GM21381 (cell line): ENCODE measurements around the gene PSMB10.
A peak's percentile ranks its signal among the peaks of the same experiment; 100 is the strongest.

ENCODE experiments used
- ATAC-seq: cut with Tn5 transposase; IDR thresholded peaks from one replicate; pipeline ENCODE4 v1.9.1; 2021; ENCODE audit warnings: mild to moderate bottlenecking, moderate library complexity; ENCODE audit not compliant: unreplicated experiment

The PSMB10 gene

GRCh38 chr16:67897231-67897630, 39.4 kb downstream of the PSMB10 start:
- ATAC-seq, result no peak

GRCh38 chr16:67893743-67894399, 42.8 kb downstream of the PSMB10 start:
- ATAC-seq, result no peak

DNA sequence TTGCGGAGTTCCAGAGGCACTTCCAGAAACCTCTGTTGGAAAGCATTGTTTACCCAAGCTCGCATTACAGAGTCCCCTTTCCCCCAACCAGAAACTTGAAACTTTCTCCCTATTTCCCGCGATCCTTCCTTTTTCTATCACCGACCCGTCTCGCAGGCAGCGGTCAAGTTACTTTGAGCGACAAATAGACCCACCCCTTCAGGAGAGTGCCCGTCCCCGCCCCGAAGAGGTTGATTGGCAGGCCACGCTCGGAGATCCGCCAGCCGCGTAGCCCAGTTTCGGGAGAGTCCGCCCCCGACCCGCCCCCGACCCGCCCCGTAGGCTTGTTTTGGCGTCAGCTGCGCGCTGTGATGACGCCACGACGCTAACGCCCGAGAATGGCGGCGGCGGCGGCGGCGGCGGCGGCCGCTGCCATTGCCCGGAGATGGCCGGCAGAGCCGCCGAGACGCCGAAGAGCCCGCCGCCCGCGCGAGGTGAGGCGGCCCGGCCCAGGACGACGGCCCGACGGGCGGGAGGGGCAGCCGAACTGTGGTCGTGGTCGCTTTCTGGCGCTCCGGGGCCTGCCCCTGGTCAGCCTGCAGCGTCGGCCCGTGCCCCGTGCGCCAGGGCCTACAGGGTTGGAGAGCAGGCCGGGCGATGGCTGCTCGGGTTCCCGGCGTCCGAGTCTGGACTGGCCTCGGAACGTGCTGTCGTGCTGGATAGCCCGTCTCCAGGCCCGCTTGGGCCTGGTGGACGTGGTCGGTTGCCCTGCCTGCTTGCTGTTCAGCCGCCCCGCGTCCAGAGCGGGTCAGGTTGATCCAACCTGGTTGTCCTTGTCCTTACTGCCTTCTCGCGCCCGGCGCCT, 43.5 kb downstream of the PSMB10 start, which contains the start of gene PSKH1:
TSS of gene PSKH1 (plus strand) at position 356 of the 844 bp plus-strand sequence. CDS start 15,496 bp downstream, outside the sequence.
- peak; percentile 86 for ATAC-seq

DNA sequence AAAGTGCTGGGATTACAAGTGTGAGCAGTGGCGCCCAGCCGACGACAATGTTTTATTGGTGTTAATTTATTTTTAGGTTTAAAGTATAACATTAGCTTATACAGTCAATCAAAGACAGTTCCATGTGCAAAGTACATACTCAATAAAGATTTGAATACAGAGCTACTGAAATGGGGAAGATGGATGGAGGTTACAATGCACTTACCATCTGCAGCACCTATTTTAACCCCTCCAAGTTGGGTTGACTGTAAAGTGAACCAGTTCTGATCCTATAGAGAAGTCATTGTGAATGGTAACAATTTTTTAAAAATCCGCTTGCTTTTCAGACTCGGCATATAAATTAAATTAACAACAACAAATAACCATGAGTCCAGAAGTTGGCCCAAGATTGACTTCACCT, 44.3 kb downstream of the PSMB10 start:
- no peak for ATAC-seq

GRCh38 chr16:67888331-67888730, 48.3 kb downstream of the PSMB10 start:
- no peak for ATAC-seq

- no peak for ATAC-seq
Observed at GRCh38 chr16:67886387-67886786, 50.3 kb downstream of the PSMB10 start.

GRCh38 chr16:67885976-67886375, 50.7 kb downstream of the PSMB10 start:
- no peak for ATAC-seq

- ATAC-seq, result no peak
Observed at GRCh38 chr16:67885545-67885944, 51.1 kb downstream of the PSMB10 start.

GRCh38 chr16:67884684-67885083, 52.0 kb downstream of the PSMB10 start, which contains the start of gene NRN1L:
NRN1L (plus strand) TSS chr16:67884885; CDS start chr16:67884904, 19 bp downstream.
- no peak for ATAC-seq
